ENCODE measurements around the gene TRIL. TPM values are rescaled to one million over a fixed set of nuclear protein-coding genes. Genes with fewer than 3 reads are reported as not detected.
A peak's percentile ranks its signal among the peaks of the same experiment; 100 is the strongest.

The TRIL gene
- total RNA-seq, 1 donor from 2014 or later = 11.0 TPM

DNA sequence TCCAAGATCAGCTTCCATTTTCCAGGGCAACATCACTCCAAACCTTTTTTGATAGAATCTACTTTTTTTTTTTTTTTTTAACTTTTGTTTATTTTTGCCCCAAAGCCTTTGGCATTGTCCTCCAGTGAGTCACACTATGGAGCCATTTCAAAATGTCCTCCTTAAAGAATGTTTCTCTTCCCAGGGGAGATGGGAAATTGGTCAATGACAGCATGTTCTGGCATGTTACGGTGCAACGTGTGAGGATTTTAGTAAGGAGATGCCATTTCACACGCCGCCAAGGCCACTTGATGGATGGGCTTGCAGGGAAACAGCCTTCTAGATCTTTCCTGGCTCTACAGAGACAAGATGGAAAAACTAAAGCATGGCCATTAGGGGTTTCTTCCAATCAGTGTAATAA, 30.7 kb upstream of the TRIL start:
- Histone ChIP-seq H3K4me3 (no peak overlapping the region), H3K27me3 (no peaks in the 10 kb centered on the region), H3K4me1 (peaks cover 63% of the 10 kb centered on the region), H3K27ac (peak overlapping the region; percentile 52), H3K9me3 (no peaks in the 10 kb centered on the region), H3K36me3 (no peaks in the 10 kb centered on the region)
- TF ChIP-seq, protein P1, sequence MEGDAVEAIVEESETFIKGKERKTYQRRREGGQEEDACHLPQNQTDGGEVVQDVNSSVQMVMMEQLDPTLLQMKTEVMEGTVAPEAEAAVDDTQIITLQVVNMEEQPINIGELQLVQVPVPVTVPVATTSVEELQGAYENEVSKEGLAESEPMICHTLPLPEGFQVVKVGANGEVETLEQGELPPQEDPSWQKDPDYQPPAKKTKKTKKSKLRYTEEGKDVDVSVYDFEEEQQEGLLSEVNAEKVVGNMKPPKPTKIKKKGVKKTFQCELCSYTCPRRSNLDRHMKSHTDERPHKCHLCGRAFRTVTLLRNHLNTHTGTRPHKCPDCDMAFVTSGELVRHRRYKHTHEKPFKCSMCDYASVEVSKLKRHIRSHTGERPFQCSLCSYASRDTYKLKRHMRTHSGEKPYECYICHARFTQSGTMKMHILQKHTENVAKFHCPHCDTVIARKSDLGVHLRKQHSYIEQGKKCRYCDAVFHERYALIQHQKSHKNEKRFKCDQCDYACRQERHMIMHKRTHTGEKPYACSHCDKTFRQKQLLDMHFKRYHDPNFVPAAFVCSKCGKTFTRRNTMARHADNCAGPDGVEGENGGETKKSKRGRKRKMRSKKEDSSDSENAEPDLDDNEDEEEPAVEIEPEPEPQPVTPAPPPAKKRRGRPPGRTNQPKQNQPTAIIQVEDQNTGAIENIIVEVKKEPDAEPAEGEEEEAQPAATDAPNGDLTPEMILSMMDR (IDR thresholded peaks at IDR 0.05) = no peak
- no peak for TF ChIP-seq POLR2A (IDR thresholded peaks at IDR 0.05)
- TF ChIP-seq POLR2AphosphoS5 (IDR thresholded peaks at IDR 0.05; ENCODE audit: insufficient read depth in 1 of 2, low read depth in 1 of 2) = peak; percentile 48 to 55
- intact Hi-C loops (cut with DNase I) = loop anchor here (10.0 kb wide), 1 partner anchor 106 kb away; no protein-coding TSS in a partner anchor
- DNase-seq (ENCODE audit: extremely low spot score in 2 of 2) = no peak

DNA sequence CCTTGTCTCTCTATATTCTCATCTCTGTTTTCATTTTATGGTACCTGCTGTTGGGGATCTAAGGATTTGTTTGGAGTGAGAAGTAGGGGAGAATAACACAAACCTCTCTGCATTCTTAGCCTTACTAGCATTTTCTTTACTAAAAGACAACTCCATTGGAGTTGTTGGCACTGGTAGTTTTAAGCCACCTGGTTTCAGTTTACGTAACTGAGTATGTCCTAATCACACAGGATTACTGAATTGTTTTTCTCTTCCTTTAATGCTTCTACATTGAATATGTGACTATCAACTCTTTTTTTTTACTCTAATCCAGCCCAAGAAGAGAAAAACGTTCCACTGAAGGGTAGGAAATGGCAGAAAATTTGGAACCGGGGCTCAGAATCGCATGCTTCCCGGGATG, 30.0 kb upstream of the TRIL start:
- no peak for DNase-seq (ENCODE audit: extremely low spot score in 2 of 2)
- Histone ChIP-seq H3K27me3 (no peaks in the 10 kb centered on the region), H3K4me1 (peaks cover 66% of the 10 kb centered on the region), H3K4me3 (no peak overlapping the region), H3K27ac (peak overlapping the region; percentile 52), H3K9me3 (no peaks in the 10 kb centered on the region), H3K36me3 (no peaks in the 10 kb centered on the region)
- TF ChIP-seq POLR2AphosphoS5 (IDR thresholded peaks at IDR 0.05; ENCODE audit: insufficient read depth in 1 of 2, low read depth in 1 of 2) (no peak), POLR2A (IDR thresholded peaks at IDR 0.05) (no peak)
- TF ChIP-seq, protein P1 (IDR thresholded peaks at IDR 0.05) = no peak
- intact Hi-C loops (cut with DNase I) = loop anchor here (10.0 kb wide), 1 partner anchor 107 kb away; no protein-coding TSS in a partner anchor

DNA sequence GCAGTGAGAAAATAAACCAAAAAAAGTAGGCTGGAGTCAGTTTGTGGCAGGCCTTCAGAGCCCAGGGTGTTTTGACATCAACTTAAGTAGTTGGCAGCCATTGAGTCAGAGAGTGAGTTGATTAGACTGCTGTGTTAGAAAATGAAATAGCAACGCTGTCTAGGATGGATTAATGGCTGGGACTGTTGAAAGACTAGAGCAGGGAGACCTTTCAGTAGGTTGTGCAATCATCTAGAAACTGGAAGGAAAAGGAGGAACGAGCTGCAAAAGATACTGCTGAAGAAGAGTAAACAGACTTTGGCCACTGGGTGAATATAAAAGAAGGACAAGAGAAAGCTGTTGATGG, 28.6 kb upstream of the TRIL start:
- Histone ChIP-seq H3K4me3 (peak overlapping the region; percentile 1 to 6), H3K27ac (peak overlapping the region; percentile 52), H3K36me3 (no peaks in the 10 kb centered on the region), H3K9me3 (no peaks in the 10 kb centered on the region), H3K4me1 (peaks cover 66% of the 10 kb centered on the region), H3K27me3 (no peaks in the 10 kb centered on the region)
- DNase-seq (ENCODE audit: extremely low spot score in 2 of 2) = no peak
- intact Hi-C loops (cut with DNase I) = loop anchor here (10.0 kb wide), 1 partner anchor 108 kb away; no protein-coding TSS in a partner anchor
- TF ChIP-seq POLR2A (IDR thresholded peaks at IDR 0.05) (no peak), POLR2AphosphoS5 (IDR thresholded peaks at IDR 0.05; ENCODE audit: insufficient read depth in 1 of 2, low read depth in 1 of 2) (peak in 1 of 2 donors; percentile 52)
- TF ChIP-seq, protein P1 (IDR thresholded peaks at IDR 0.05) = peak in 1 of 3 experiments; percentile 20

DNA sequence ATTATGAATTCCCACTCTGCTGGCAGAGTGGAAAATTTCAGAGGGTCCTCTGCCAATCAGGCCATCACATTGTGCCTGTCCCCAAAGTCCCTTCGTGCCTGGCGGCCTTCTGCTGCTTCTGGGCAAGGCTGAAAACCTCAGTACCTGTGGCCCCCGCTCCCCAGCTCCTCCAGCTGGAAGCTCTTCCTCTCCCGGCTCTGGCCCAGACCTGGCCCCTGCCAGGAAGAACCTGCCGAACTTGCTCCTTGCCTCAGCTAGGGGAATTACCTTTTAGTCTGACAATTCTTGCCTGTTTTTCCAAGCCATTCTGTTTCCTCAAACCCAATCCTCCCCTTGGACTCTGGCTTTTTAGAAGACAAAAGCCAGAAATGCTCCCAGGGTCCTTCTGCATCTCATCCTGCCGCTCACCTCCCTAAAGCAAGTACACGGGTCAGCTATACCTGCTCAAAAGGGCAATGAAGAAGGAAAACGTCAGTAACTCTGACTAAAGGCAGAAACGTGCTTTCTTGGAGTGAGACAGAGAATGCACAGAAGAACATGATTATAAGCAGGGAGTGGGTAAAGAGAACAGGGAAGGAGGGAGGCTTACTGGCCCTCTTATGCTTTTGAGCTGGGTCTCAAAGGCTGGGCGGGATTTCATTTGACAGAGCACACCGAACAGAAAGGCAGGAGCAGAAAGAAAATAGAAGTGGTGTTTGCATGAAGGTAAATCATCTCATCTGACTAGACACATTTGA, 28.1 kb upstream of the TRIL start:
- Histone ChIP-seq H3K9me3 (no peaks in the 10 kb centered on the region), H3K27ac (peak overlapping the region; percentile 52), H3K27me3 (no peaks in the 10 kb centered on the region), H3K4me3 (peak overlapping the region; percentile 1 to 6), H3K4me1 (peaks cover 69% of the 10 kb centered on the region), H3K36me3 (no peaks in the 10 kb centered on the region)
- intact Hi-C loops (cut with DNase I) = loop anchor here (10.0 kb wide), 1 partner anchor 109 kb away; no protein-coding TSS in a partner anchor
- no peak for DNase-seq (ENCODE audit: extremely low spot score in 2 of 2)
- TF ChIP-seq, protein P1 (IDR thresholded peaks at IDR 0.05) = no peak
- TF ChIP-seq POLR2A (IDR thresholded peaks at IDR 0.05) (no peak), POLR2AphosphoS5 (IDR thresholded peaks at IDR 0.05; ENCODE audit: insufficient read depth in 1 of 2, low read depth in 1 of 2) (no peak)

DNA sequence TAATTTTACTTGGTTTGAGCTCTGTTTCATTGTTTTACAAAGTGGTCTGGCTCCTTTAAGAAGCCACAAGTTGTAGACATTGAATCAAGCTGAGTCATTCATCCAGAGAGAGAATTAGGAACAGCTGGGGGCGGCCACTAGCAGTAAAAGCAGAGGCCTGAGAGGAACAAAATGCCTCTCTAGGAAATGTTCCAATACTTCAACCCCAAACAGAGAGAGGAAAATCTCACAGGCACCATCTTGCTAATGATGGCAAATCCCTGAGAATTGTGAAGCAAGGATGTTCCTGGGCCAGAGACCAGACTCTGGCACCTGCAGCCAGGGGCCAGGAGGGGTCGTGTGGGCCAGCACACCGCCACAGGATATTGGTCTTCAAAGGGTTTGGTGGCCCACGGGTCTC, 26.5 kb upstream of the TRIL start:
- intact Hi-C loops (cut with DNase I) = loop anchor here (10.0 kb wide), 1 partner anchor 110 kb away; no protein-coding TSS in a partner anchor
- no peak for DNase-seq (ENCODE audit: extremely low spot score in 2 of 2)

More for the DNA sequence above, 26.5 kb upstream of the TRIL start:
- Histone ChIP-seq H3K4me1 (peaks cover 69% of the 10 kb centered on the region), H3K4me3 (no peak overlapping the region), H3K9me3 (no peaks in the 10 kb centered on the region), H3K27ac (peak overlapping the region; percentile 52), H3K36me3 (no peaks in the 10 kb centered on the region), H3K27me3 (no peaks in the 10 kb centered on the region)
- TF ChIP-seq, protein P1 (IDR thresholded peaks at IDR 0.05) = no peak
- peak; percentile 26 to 60 for TF ChIP-seq POLR2AphosphoS5 (IDR thresholded peaks at IDR 0.05; ENCODE audit: insufficient read depth in 1 of 2, low read depth in 1 of 2)
